HG03045 (cell line): ENCODE data around the gene PCMT1.
"Not testable (repeated sequence)": the region's sequence is repeated elsewhere in the genome, so short reads cannot be mapped to it uniquely, and the experiment has no call there.

Experiments used
- ATAC-seq: cut with Tn5 transposase; IDR thresholded peaks from one replicate; pipeline ENCODE4 v1.9.1; 2021; ENCODE audit warnings: mild to moderate bottlenecking, moderate library complexity; ENCODE audit not compliant: unreplicated experiment

Gene PCMT1

DNA sequence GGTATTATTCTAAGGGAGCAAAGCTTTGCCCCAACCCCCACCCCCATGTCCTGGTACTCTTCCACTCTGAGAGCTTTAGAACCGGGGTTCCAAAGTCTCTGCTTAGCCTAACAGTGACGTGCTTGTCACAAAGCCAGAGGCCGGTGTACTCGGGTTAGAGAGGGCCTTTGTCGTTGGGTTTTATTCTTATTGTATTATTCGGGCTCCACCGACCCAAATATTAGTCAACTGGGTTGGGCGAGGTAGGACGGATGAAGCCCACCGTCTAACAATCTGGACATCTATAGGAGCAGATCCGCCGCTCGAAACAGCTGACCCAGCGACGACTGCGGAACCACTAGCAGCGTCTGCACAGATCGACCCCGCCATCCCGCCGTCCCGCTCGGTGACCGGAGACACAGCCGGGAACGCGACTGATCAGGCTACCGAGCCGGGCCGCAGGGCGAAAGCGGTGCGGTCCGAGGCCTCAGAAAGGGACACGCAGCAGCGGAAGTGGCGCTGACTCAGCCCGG lies 403 bp upstream of the PCMT1 start:
- peak; percentile 5 for ATAC-seq

DNA sequence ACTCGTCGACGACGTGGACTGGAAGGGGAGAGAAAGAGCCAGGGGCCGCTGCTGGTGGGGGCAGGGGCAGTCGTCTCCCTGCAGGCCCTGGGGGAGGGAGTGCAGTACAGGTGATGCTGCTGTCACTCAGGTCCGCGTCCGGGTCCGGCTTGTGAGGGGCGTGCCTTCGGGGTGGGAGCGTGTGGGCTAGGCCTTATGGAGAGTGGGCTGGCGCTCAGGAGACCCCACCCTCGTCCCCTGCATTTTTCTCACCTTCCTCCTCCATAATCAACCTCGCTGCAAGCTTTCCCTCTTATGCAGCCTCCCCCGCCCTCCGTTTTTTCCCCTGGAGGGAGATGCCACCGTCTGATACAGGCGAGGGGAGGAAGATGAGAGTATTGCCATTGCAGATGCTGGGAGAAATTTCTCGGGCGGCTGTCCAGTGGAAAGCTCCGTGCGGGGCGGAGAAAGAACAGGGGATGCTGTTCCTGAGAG lies 632 bp downstream of the PCMT1 start:
- ATAC-seq: peak; percentile 41

DNA sequence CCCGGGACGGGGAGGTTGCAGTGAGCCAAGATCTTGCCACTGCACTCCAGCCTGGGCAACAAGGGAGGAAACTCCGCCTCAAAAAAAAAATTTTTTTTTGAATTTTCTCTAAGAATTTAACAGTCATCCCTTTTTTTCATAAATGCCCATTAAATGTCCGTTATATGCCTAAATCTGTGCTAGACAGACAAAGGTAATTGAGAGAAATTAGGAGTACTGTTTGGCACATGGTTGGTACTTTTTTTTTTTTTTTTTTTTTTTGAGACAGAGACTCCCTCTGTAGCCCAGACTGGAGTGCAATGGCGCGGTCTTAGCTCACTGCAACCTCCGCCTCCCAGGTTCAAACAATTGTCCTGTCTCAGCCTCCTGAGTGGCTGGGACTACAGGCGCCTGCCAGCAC lies 1.7 kb downstream of the PCMT1 start:
- ATAC-seq: no peak

DNA sequence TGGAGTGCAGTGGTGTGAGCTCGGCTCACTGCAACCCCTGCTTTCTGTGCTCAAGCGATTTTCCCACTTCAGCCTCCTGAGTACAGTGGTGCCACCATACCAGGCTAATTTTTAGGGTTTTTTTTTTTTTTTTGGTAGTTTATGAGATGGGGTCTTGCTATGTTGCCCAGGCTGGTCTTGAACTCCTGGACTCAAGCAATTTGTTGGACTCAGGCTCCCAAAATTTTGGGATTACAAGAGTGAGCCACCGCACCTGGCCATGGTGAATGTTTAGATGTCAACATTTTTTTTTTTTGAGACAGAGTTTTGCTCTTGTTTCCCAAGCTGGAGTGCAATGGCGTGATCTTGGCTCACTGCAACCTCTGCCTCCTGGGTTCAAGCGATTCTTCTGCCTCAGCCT lies 2.4 kb downstream of the PCMT1 start:
- not testable (repeated sequence) for ATAC-seq

DNA sequence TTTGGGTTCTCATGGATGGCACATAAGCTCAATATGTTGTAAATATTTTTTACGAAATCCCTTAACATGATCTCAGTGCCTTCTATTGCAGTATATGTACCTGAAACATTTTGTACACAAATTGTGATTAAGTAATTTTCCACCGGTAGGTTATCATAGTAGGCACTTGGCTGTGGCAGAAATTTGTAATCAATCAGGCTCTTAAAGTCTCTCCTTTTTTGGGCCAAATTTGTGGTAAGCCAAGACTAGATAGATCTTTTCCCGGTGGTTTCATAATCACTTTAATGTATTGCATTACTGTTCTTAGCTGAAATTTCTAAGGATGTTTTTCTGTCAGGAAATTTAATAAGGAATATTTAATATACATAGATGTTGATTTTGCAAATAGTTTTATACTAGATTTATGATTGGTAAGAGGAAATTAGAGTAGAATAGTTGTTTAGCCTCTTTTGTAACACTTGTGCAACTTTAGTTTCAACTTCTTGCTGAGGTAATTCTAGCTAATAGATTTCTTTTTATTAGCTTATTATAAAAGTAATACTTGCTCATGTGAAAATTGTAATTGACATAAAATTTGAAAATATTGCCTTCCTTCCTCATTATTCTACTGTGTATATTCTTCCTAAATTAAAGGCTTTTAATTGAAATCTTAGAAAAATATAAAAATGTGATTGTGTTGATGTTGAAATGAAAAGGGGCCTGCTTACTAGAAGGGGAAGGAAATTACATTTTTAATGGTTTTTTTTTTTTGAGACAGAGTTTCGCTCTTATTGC lies 3.2 kb downstream of the PCMT1 start:
- ATAC-seq: no peak

DNA sequence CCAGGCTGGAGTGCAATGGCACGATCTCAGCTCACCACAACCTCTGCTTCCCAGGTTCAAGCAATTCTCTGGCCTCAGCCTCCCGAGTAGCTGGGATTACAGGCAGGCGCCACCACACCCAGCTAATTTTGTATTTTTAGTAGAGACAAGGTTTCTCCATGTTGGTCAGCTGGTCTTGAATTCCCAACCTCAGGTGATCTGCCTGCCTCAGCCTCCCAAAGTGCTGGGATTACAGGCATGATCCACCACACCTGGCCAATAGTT lies 3.8 kb downstream of the PCMT1 start:
- ATAC-seq: not testable (repeated sequence)

DNA sequence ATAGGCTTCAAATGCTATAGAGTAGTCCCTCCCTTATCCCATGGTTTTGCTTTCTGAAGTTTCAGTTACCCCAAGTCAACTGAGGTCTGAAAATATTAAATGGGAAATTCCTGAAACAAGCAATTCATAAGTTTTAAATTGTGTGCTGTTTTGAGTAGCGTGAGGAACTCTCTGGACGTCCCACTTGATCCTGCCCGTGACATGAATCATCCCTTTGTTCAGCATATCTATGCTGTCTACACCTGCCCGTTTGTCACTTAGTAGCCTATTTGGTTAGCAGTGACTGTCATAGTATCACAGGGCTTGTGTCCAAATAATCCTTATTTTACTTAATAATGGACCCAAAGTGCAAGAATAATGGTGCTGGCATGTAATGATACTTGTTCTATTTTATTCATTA lies 5.0 kb downstream of the PCMT1 start:
- ATAC-seq: no peak

DNA sequence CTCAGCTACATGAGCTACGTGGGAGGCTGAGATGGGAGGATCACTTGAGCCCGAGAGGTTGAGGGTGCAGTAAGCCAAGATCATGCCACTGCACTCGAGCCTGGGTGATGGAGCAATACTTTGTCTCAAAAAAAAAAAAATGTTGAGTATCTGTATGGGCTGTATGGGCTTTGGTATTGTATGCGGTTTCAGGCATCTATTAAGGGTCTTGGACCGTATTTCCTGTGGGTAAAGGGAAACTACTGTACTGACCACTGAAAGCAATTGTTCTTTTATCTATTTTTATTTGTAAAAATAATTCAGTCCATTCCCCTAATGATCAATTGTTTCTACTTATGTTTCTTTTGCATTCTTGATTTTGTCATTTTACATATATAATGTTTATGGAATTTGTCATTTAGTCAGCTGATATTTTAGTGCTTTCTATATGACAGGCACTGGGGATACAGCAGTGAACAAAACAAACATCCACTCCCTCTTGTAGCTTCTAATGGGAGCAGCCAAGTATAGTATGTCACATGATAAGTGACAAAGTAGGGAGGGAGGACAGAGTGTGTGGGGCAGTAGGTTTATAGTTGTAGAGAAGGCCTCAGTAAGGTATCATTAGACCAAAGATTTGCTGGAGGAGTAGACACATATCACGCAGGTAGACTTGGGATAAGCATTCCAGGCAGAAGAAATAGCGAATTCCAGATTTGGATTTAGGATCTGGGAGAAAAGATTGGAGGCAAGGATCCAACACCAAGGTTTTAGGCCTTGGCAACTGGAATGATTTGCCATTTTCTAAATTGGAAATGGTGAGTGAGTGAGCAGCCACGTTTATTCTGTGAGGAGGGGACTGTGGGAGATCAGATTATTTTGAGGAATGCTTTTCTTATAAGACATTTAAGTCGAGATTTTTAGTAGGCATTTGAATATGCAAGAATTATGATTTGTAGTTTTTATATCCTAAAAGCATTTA lies 6.0 kb downstream of the PCMT1 start:
- no peak for ATAC-seq

DNA sequence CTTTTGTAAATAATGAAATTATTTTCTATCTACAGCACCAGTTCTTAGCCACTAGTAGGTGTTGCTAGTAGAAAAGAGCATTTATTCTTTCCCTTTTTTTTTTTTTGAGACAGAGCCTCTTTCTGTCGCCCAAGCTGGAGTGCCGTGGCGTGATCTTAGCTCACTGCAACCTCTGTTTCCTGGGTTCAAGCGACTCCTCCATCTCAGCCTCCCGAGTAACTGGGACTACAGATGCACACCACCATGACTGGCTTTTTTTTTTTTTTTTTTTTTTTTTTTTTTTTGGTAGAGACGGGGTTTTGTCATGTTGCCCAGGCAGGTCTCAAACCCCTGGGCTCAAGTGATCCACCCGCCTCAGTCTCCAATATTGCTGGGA lies 6.7 kb downstream of the PCMT1 start:
- no peak for ATAC-seq

DNA sequence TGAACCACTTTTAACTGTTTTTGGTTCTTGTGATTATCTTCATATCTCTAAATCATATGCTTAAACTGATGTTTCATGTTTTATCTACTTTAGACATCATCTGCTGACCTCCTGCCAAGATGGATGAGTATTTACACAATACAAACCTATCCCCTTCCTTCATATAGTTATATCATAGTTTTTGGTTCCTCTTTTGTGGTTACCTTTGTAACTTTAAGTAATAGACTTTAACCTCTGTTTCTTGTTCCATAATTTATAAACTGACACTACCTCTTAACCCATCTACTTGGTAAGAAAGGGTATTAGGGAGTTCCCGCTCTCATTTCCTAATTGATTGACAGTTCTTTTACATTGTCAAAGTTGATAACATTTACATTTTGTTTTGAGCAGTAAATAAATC lies 11.9 kb downstream of the PCMT1 start:
- ATAC-seq: peak; percentile 87

DNA sequence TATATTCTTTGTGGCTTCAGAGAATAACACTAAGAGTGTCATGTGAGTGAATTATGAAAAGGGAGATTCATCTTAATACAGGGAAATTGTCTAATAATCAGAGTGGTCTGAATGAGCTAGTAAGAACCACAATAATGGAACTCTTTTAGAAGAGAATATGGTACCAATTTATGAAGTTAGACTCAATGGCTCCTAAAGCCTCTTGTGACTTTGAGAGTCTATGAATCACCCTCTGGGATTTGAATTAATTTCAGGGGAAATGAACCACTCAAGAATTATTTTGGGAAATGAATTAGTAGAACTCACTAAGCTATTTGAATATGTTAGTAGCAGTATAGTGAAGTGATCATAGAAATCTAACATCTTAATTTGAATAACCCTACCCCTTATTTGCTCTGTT lies 14.3 kb downstream of the PCMT1 start:
- no peak for ATAC-seq

DNA sequence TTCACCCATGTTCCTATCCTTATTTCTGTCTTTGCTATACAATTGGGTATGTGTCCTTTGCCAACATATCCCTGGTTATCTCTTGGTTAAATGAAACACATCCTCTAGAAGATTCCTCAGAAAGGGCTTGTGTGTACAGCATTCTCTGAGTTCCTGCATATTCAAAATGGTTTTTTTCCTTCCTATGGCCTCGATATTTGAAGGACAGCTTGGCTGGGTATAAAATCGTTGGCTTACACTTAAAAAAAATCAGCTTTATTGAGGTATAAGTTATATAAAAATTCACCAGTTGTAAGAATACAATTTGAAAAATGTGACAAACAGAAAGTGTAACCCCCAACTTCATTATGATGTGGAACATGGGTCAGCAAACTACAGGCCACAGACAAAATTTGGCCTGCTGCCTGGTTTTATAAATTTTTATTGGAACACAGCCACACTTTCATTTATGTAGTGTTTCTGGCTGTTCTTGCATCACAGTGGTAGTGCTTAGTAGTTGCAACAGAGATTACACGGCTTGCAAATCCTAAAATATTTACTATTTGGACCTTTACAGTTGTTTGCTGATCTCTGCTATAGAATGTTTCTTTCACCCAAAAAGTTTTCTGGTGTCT lies 16.7 kb downstream of the PCMT1 start:
- no peak for ATAC-seq

DNA sequence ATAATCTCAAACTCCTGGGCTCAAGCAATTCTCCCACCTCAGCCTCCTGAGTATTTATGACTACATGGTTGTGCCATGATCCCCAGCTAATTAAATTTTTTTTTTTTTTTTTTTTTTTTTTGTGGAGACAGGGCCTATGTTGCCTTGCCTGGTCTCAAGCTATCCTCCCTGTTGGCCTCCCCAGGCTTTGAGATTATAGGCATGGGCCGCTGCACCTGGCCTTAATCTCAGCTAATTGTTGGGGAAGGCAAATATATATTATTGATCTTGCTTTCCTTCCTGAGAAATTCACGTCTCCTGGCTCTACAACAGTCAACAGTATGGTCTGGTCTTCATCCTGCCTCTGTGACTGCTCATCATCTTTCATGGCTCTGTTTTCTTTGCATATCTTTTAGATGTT lies 20.1 kb downstream of the PCMT1 start:
- ATAC-seq: no peak

DNA sequence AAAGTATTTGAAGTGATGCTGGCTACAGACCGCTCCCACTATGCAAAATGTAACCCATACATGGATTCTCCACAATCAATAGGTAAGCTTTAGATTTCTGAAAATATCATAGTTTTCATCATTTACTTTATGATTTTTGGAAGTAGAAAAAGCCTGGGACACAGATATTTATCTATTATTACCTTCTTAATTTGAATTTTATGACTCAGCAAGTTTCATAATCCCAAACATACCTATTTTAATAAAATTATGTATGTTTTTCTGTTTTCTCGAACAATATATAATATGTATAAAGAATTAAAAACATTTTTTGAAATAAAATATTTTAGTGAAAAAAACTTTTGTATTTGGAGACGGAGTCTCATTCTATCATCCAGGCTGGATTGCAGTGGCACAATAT lies 21.6 kb downstream of the PCMT1 start:
- no peak for ATAC-seq

DNA sequence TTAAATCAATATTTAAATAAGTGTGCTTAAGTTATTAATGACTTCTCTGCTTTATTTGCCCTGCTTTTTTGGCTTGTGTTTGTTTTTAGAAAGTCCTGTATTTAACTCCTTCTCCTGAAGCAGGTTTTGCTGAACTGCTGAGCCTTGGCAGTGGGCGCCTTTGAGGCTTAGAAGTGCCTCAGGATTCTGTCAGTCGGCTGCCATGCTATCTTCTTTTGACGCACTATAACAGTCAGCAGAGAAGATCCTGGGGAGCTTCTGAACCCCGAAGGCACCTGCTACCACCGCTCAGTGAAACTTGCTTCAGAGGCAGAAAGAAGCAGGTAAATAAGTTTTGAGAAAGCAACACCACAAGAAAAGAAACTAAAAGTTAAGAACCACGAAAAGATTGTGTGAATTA lies 22.4 kb downstream of the PCMT1 start:
- no peak for ATAC-seq

DNA sequence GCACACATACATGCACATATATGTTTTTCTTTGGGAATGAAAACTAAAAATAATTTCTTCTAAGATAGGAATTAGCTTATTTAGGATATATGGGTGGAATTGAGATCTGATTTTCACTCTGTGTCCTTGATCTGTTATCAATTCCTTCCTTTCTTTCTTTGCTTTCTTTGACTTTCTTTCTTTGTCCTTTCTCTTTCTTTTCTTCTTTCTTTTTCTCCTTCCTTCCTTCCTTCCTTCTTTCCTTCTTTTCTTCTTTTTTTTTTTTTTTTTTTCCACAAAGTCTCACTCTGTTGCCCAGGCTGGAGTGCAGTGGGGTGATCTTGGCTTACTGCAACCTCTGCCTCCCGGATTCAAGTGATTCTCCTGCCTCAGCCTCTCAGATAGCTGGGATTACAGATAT lies 28.1 kb downstream of the PCMT1 start:
- no peak for ATAC-seq

DNA sequence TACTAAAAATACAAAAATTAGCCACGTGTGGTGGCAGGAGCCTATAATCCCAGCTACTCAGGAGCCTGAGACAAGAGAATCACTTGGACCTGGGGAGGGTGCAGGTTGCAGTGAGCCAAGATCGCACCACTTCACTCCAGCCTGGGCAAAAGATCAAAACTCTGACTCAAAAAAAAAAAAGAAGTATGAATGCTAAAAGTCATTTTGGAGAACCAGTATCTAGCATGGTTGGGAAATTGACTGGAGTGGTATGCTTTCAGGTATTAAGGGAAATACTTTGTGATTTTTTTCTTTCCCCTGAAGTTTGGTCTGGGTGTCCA lies 30.1 kb downstream of the PCMT1 start:
- no peak for ATAC-seq

DNA sequence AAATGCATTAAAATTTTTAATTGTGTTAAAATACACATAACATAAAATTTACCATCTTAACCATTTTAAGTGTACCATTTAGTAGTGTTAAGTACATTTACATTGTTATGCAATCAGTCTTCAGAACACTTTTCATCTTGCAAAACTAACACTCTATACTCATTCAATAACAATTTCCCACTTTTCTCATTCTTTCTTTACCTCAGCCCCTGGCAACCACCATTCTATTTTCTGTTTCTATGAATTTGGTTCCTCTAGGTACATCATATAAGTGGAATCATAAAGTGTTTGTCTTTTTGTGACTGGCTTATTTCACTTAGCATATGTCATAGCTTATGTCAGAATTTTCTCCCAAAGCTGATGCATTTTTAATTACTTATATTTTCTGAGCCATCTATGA lies 32.2 kb downstream of the PCMT1 start:
- no peak for ATAC-seq

DNA sequence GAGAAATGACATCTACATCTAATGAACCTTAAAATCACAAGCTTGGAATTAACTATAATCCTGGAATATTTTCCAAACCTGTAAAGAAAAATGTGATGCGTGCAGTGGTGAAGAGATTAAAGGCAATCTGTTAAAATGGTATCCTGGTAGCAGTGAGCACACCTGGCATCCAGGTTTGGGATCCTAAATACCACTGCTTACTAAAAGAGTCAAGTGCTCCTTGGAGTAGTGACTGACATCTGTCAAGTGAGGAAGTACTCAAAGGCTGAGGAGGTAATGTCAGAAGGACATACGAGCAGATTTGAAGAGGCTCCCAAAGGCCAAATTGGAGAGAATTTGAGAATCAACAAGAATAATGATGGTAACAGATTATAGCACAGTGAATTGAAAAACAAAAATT lies 32.8 kb downstream of the PCMT1 start:
- ATAC-seq: no peak

DNA sequence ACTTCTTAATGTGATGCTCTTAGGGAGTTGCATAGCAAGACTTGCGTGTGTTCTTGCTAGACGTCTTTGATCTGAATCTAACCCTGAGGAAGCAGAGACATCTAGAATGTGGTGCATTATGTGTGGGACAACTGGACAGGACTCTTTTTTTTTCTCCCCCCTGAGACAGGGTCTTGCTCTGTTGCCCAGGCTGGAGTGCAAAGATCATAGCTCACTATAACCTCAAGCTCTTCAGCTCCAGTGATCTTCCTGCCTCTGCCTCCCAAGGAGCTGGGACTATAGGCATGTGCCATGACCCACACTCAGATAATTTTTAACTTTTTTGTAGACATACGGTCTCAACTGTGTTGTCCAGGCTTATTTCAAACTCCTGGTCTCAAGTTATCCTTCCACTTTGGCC lies 34.0 kb downstream of the PCMT1 start:
- no peak for ATAC-seq

DNA sequence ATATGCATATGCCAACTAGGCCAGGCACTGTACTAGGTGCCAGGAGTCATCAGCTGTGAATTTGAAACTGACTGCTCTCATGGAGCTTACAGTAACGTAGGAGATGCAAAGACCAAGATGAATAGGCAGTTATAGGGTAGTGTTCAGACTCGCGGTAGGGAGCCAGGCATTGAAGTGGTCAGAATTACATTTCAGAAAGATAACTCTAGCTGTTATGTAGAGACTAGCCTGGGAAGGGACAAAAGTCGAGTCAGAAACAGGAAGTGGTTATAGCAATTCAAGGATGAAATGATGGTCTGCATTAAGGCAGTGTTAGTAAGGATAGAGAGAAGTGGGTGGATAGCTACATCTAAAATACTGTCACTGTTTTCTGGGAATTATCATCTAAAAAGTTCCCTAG lies 56.6 kb downstream of the PCMT1 start:
- ATAC-seq: no peak

DNA sequence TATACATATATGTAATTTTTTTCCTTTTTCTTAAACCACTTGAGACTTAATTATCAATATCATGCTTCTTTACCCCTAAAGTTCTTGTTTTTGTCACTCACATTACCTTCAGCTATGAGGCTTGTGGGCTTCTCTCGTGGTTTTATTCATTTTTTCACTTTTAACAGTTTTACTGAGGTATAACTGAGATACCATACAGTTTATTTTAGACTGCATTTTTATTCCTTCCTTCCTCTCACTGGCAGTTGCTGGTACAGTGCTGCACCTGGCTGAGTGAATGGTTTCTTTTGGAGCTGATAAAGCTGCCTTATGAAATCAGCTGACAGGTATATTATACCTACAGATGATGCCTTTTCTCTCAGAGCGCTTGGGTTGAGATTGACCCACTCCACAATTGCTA lies 60.3 kb downstream of the PCMT1 start:
- ATAC-seq: no peak
